Activated CD8-positive, alpha-beta memory T cell treated with anti-CD3 and anti-CD28 coated beads, Interleukin-2, amount 10 ng/mL, durations not matched to agents 7 days and 5 days (primary cell): ENCODE data around the gene SH3BGRL3. TPM values are rescaled to one million over a fixed set of nuclear protein-coding genes. Genes with fewer than 3 reads are reported as not detected.
A peak's percentile ranks its signal among the peaks of the same experiment; 100 is the strongest.
"Not testable (repeated sequence)": the region's sequence is repeated elsewhere in the genome, so short reads cannot be mapped to it uniquely, and the experiment has no call there.

Source experiments
- ATAC-seq: fragments of 150-1000 bp; cut with Tn5 transposase; one replicate; pipeline ENCODE4 v1.10.0; 2021; ENCODE audit warnings: moderate library complexity
- CTCF ChIA-PET: fragments of 350-600 bp; sonication (Branson Sonifier 250); formaldehyde crosslinking; loops from one replicate; lab custom pipeline; 2021; ENCODE audit warnings: antibody characterized with exemption; lab: Charles Lee
- DNase-seq: peaks from one replicate; pipeline ENCODE4 v3.0.0-alpha.2; 2020
- H3K27ac Mint-ChIP-seq: one replicate; pipeline ENCODE4 v1.8.0; 2021; ENCODE audit warnings: mild to moderate bottlenecking, mixed read lengths
- H3K27me3 Mint-ChIP-seq: one replicate; pipeline ENCODE4 v1.8.0; 2021; ENCODE audit warnings: mixed read lengths
- H3K36me3 Mint-ChIP-seq: one replicate; pipeline ENCODE4 v1.8.0; 2021; ENCODE audit warnings: mild to moderate bottlenecking, mixed read lengths
- H3K4me1 Mint-ChIP-seq: one replicate; pipeline ENCODE4 v1.8.0; 2021; ENCODE audit warnings: mixed read lengths
- H3K4me3 Mint-ChIP-seq: one replicate; pipeline ENCODE4 v1.8.0; 2021; ENCODE audit warnings: mild to moderate bottlenecking, moderate library complexity, mixed read lengths
- H3K9me3 Mint-ChIP-seq: one replicate; pipeline ENCODE4 v1.8.0; 2022; ENCODE audit warnings: low read depth, mixed read lengths
- total RNA-seq, 2 experiments: library from RNA; stranded (reverse); gene quantifications; one replicate each; pipeline ENCODE4 v1.2.3, GENCODE V29; 2021

Gene SH3BGRL3
- total RNA-seq, 2 experiments from 2014 or later = 562 to 632 TPM

- Mint-ChIP-seq H3K27me3 (no peaks in the 10 kb centered on the region), H3K4me3 (no peak overlapping the region), H3K4me1 (peaks cover 10% of the 10 kb centered on the region), H3K27ac (no peak overlapping the region), H3K36me3 (peaks cover 2% of the 10 kb centered on the region), H3K9me3 (no peaks in the 10 kb centered on the region)
- no peak for DNase-seq
- ATAC-seq = no peak
- CTCF ChIA-PET = interaction anchor here (1.1 to 28.6 kb wide), 3 partner anchors 10 to 63 kb away, joined by 3 to 1010 read pairs (median 5); partner anchors contain the start of genes CEP85 and SH3BGRL3
These were observed 17.3 kb downstream of the SH3BGRL3 start for GRCh38 chr1:26297057-26297790.

- H3K9me3 Mint-ChIP-seq = no peaks in the 10 kb centered on the region
- no peak overlapping the region for H3K27ac Mint-ChIP-seq
- peaks cover 2% of the 10 kb centered on the region for H3K36me3 Mint-ChIP-seq
- no peaks in the 10 kb centered on the region for H3K27me3 Mint-ChIP-seq
- H3K4me3 Mint-ChIP-seq = no peak overlapping the region
- ATAC-seq = no peak
- no peak for DNase-seq
- H3K4me1 Mint-ChIP-seq = peaks cover 10% of the 10 kb centered on the region
- CTCF ChIA-PET = interaction anchor here (1.5 to 28.6 kb wide), 2 partner anchors 14 to 63 kb away, joined by 3 to 1010 read pairs; partner anchors contain the start of genes CEP85 and SH3BGRL3
These were observed 17.9 kb downstream of the SH3BGRL3 start for GRCh38 chr1:26297791-26298124.

- CTCF ChIA-PET = interaction anchor here (0.6 to 28.6 kb wide), 4 partner anchors 17 to 91 kb away, joined by 3 to 1010 read pairs (median 5); partner anchors contain the start of gene SH3BGRL3
- peaks cover 17% of the 10 kb centered on the region for H3K4me1 Mint-ChIP-seq
- H3K27me3 Mint-ChIP-seq = no peaks in the 10 kb centered on the region
- H3K27ac Mint-ChIP-seq = peak overlapping the region; percentile 29
- H3K36me3 Mint-ChIP-seq = no peaks in the 10 kb centered on the region
- H3K9me3 Mint-ChIP-seq = no peaks in the 10 kb centered on the region
- no peak overlapping the region for H3K4me3 Mint-ChIP-seq
- DNase-seq = no peak
- ATAC-seq = no peak
These were observed 20.8 kb downstream of the SH3BGRL3 start for GRCh38 chr1:26300578-26301275.

GRCh38 chr1:26302733-26303405 lies 23.0 kb downstream of the SH3BGRL3 start:
- Mint-ChIP-seq H3K27ac (no peak overlapping the region), H3K4me3 (no peak overlapping the region), H3K36me3 (no peaks in the 10 kb centered on the region), H3K27me3 (no peaks in the 10 kb centered on the region), H3K9me3 (no peaks in the 10 kb centered on the region), H3K4me1 (peaks cover 35% of the 10 kb centered on the region)
- DNase-seq = no peak
- ATAC-seq = no peak
- CTCF ChIA-PET = interaction anchor here (0.7 to 28.6 kb wide), 4 partner anchors 15 to 90 kb away, joined by 3 to 1010 read pairs (median 4); partner anchors contain the start of genes CD52 and SH3BGRL3

GRCh38 chr1:26305667-26306289 lies 25.9 kb downstream of the SH3BGRL3 start:
- Mint-ChIP-seq H3K4me3 (peak overlapping the region; percentile 86), H3K9me3 (no peaks in the 10 kb centered on the region), H3K36me3 (no peaks in the 10 kb centered on the region), H3K27ac (peak overlapping the region; percentile 89), H3K27me3 (no peaks in the 10 kb centered on the region), H3K4me1 (peaks cover 35% of the 10 kb centered on the region)
- DNase-seq (no peak), ATAC-seq (no peak)
- CTCF ChIA-PET = interaction anchor here (0.8 to 28.6 kb wide), 7 partner anchors 10 to 126 kb away, joined by 3 to 1010 read pairs (median 4); partner anchors contain the start of genes CEP85, DHDDS and SH3BGRL3

GRCh38 chr1:26306290-26307229 lies 26.7 kb downstream of the SH3BGRL3 start, which contains the start of gene UBXN11:
Gene UBXN11, minus strand, starts transcription at chr1:26306636. Its CDS starts 3,753 bp downstream, at chr1:26302883.
- Mint-ChIP-seq H3K36me3 (no peaks in the 10 kb centered on the region), H3K4me1 (peaks cover 33% of the 10 kb centered on the region), H3K4me3 (peak within 1 kb of the TSS; percentile 86), H3K9me3 (no peaks in the 10 kb centered on the region), H3K27ac (peak within 1 kb of the TSS; percentile 91), H3K27me3 (no peaks in the 10 kb centered on the region)
- DNase-seq (peak; percentile 98), ATAC-seq (peak; percentile 99)
- CTCF ChIA-PET = interaction anchor here (1.1 to 28.6 kb wide), 8 partner anchors 9 to 126 kb away, joined by 3 to 1010 read pairs (median 8); partner anchors contain the start of genes CD52, CEP85, DHDDS and SH3BGRL3

- Mint-ChIP-seq H3K4me3 (peak overlapping the region; percentile 86), H3K27me3 (no peaks in the 10 kb centered on the region), H3K36me3 (no peaks in the 10 kb centered on the region), H3K4me1 (peaks cover 38% of the 10 kb centered on the region), H3K27ac (peak overlapping the region; percentile 91), H3K9me3 (no peaks in the 10 kb centered on the region)
- ATAC-seq (no peak), DNase-seq (no peak)
- CTCF ChIA-PET = interaction anchor here (1.3 to 28.6 kb wide), 5 partner anchors 8 to 23 kb away, joined by 5 to 1010 read pairs (median 26); partner anchors contain the start of genes CD52 and SH3BGRL3
These were observed 27.5 kb downstream of the SH3BGRL3 start for GRCh38 chr1:26307363-26307781.

GRCh38 chr1:26307966-26308899 lies 28.3 kb downstream of the SH3BGRL3 start:
- H3K4me3 Mint-ChIP-seq = peak overlapping the region; percentile 7
- peak overlapping the region; percentile 91 for H3K27ac Mint-ChIP-seq
- H3K4me1 Mint-ChIP-seq = peaks cover 42% of the 10 kb centered on the region
- not testable (repeated sequence) for H3K27me3 Mint-ChIP-seq, H3K9me3 Mint-ChIP-seq, H3K36me3 Mint-ChIP-seq, DNase-seq, ATAC-seq
- CTCF ChIA-PET = interaction anchor here (1.1 to 28.6 kb wide), 5 partner anchors 10 to 450 kb away, joined by 3 to 1010 read pairs (median 26); partner anchors contain the start of genes CD52 and SH3BGRL3

- Mint-ChIP-seq H3K4me3 (no peak overlapping the region), H3K9me3 (no peaks in the 10 kb centered on the region), H3K27ac (peak overlapping the region; percentile 58), H3K36me3 (peaks cover 18% of the 10 kb centered on the region), H3K4me1 (peaks cover 53% of the 10 kb centered on the region), H3K27me3 (no peaks in the 10 kb centered on the region)
- DNase-seq (no peak), ATAC-seq (no peak)
- CTCF ChIA-PET = interaction anchor here (1.1 to 28.6 kb wide), 10 partner anchors 8 to 169 kb away, joined by 3 to 1010 read pairs (median 6); partner anchors contain the start of genes CEP85, SH3BGRL3 and UBXN11
These were observed 34.6 kb downstream of the SH3BGRL3 start for GRCh38 chr1:26314501-26314900.

- no peak overlapping the region for H3K4me3 Mint-ChIP-seq
- DNase-seq (no peak), ATAC-seq (no peak)
- no peaks in the 10 kb centered on the region for H3K27me3 Mint-ChIP-seq
- CTCF ChIA-PET = interaction anchor here (1.1 to 28.6 kb wide), 10 partner anchors 8 to 171 kb away, joined by 3 to 1010 read pairs (median 8); partner anchors contain the start of genes CEP85, SH3BGRL3 and UBXN11
- no peaks in the 10 kb centered on the region for H3K9me3 Mint-ChIP-seq
- peaks cover 67% of the 10 kb centered on the region for H3K4me1 Mint-ChIP-seq
- H3K36me3 Mint-ChIP-seq = peaks cover 27% of the 10 kb centered on the region
- H3K27ac Mint-ChIP-seq = peak overlapping the region; percentile 77
These were observed 36.3 kb downstream of the SH3BGRL3 start for GRCh38 chr1:26315874-26316850.
